ENCODE measurements around the gene RASL10B. TPM values are rescaled to one million over a fixed set of nuclear protein-coding genes. Genes with fewer than 3 reads are reported as not detected.

RASL10B gene
- total and polyA plus RNA-seq, 7 donors: 0.60 to 5.5 (median 3.6) TPM; not detected in 1

GRCh38 chr17:35732806-35733136 is 1.3 kb downstream of the RASL10B start:
- no peak for DNase-seq
- H3K27ac ChIP-seq: no peak overlapping the region
- WGBS, 2 donors: 84 to 85% methylated on average over 1 of the region's 1 CpG
- no peaks in the 10 kb centered on the region for H3K36me3 ChIP-seq
- H3K9me3 ChIP-seq: no peaks in the 10 kb centered on the region
- peaks cover 0 to 20% (median 18%) of the 10 kb centered on the region in 4 donors for H3K4me1 ChIP-seq
- peak overlapping the region in 1 of 4 donors; percentile 89 for H3K4me3 ChIP-seq
- intact Hi-C loops (cut with DNase I): no loop called here
- H3K27me3 ChIP-seq: no peaks in the 10 kb centered on the region
- TF ChIP-seq POLR2A (IDR thresholded peaks at IDR 0.05): no peak
- no peak for TF ChIP-seq CTCF (IDR thresholded peaks at IDR 0.05)
- TF ChIP-seq EP300 (IDR thresholded peaks at IDR 0.05): no peak
- no peak for TF ChIP-seq POLR2AphosphoS5 (IDR thresholded peaks at IDR 0.05)

GRCh38 chr17:35733366-35733765 is 1.9 kb downstream of the RASL10B start:
- intact Hi-C loops (cut with DNase I): no loop called here
- DNase-seq: no peak
- 89 to 92% methylated on average over 6 of the region's 6 CpGs for WGBS, 2 donors
- H3K27ac ChIP-seq: no peak overlapping the region
- peaks cover 0 to 20% (median 18%) of the 10 kb centered on the region in 4 donors for H3K4me1 ChIP-seq
- no peaks in the 10 kb centered on the region for H3K27me3 ChIP-seq
- H3K9me3 ChIP-seq: no peaks in the 10 kb centered on the region
- H3K36me3 ChIP-seq: no peaks in the 10 kb centered on the region
- no peak overlapping the region for H3K4me3 ChIP-seq
- TF ChIP-seq EP300 (IDR thresholded peaks at IDR 0.05) (no peak), POLR2A (IDR thresholded peaks at IDR 0.05) (no peak), POLR2AphosphoS5 (IDR thresholded peaks at IDR 0.05) (no peak), CTCF (IDR thresholded peaks at IDR 0.05) (no peak)

- no peaks in the 10 kb centered on the region for H3K36me3 ChIP-seq
- no peak for TF ChIP-seq CTCF (IDR thresholded peaks at IDR 0.05)
- TF ChIP-seq POLR2A (IDR thresholded peaks at IDR 0.05): no peak
- no peak for TF ChIP-seq EP300 (IDR thresholded peaks at IDR 0.05)
- TF ChIP-seq POLR2AphosphoS5 (IDR thresholded peaks at IDR 0.05): no peak
- intact Hi-C loops (cut with DNase I): no loop called here
Observed at GRCh38 chr17:35734396-35734795, 3.0 kb downstream of the RASL10B start.

GRCh38 chr17:35735036-35735805 is 3.8 kb downstream of the RASL10B start:
- Histone ChIP-seq H3K4me1 (peaks cover 0 to 20% (median 18%) of the 10 kb centered on the region in 4 donors), H3K4me3 (no peak overlapping the region), H3K9me3 (no peaks in the 10 kb centered on the region), H3K36me3 (no peaks in the 10 kb centered on the region), H3K27me3 (peaks cover 0 to 6% (median 0%) of the 10 kb centered on the region in 3 donors), H3K27ac (no peak overlapping the region)
- intact Hi-C loops (cut with DNase I): no loop called here
- TF ChIP-seq CTCF (IDR thresholded peaks at IDR 0.05) (no peak), POLR2A (IDR thresholded peaks at IDR 0.05) (no peak), EP300 (IDR thresholded peaks at IDR 0.05) (no peak), POLR2AphosphoS5 (IDR thresholded peaks at IDR 0.05) (no peak)
- 82 to 90% methylated on average over 29 of the region's 29 CpGs for WGBS, 2 donors
- no peak for DNase-seq

More at GRCh38 chr17:35734396-35734795, 3.0 kb downstream of the RASL10B start:
- no peak for DNase-seq
- H3K4me1 ChIP-seq: peaks cover 0 to 20% (median 18%) of the 10 kb centered on the region in 4 donors
- no peaks in the 10 kb centered on the region for H3K9me3 ChIP-seq
- H3K27ac ChIP-seq: no peak overlapping the region
- no peak overlapping the region for H3K4me3 ChIP-seq
- no peaks in the 10 kb centered on the region for H3K27me3 ChIP-seq
- 86 to 93% methylated on average over 7 of the region's 7 CpGs for WGBS, 2 donors

Measured in sigmoid colon (tissue), 7 donors.